Ovary (tissue), 3 donors: ENCODE measurements around the gene ZNF133.

Experiments used
- EP300 ChIP-seq: sonication (generic); formaldehyde crosslinking; IDR thresholded peaks from one replicate; pipeline ENCODE4 v1.6.1; 2017; ENCODE audit warnings: antibody characterized with exemption
- POLR2A ChIP-seq: fragments of 450-650 bp; IDR thresholded peaks from one replicate; pipeline ENCODE4 v1.6.1; 2017; ENCODE audit warnings: antibody characterized with exemption, mild to moderate bottlenecking, moderate library complexity
- TF ChIP-seq, protein P1 (sequence below), 3 donors: fragments of 450-650 bp in 2 of 3; fragments of 200-600 bp in 1 of 3; IDR thresholded peaks; one replicate each; pipeline versions ENCODE4 v1.5.1 to v1.8.0; 2016 to 2022; ENCODE audit warnings: antibody characterized with exemption in 3 of 3, mild to moderate bottlenecking in 1 of 3
- donor health status: DM: no; HTN: no; CAD: no.

DNA sequence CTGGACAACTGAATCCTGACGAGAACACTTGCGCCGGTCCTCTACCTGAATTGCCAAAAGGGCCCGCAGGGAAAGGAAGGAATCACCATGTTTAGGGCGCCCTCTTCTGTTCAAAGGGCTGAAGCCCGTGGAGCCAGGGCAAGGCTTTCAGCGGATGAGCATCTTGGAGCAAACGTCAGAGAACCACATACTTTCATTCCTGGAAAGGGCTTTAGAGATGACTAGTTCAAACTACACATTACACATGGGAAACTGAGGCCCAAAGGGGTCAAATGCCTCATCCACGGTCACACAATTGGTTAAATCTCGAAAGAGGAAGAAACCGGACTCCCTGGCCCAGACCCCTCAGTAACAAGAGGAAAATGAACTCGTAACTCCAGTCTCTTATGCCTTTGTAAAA lies 11.5 kb upstream of the ZNF133 start:
- TF ChIP-seq, protein P1, sequence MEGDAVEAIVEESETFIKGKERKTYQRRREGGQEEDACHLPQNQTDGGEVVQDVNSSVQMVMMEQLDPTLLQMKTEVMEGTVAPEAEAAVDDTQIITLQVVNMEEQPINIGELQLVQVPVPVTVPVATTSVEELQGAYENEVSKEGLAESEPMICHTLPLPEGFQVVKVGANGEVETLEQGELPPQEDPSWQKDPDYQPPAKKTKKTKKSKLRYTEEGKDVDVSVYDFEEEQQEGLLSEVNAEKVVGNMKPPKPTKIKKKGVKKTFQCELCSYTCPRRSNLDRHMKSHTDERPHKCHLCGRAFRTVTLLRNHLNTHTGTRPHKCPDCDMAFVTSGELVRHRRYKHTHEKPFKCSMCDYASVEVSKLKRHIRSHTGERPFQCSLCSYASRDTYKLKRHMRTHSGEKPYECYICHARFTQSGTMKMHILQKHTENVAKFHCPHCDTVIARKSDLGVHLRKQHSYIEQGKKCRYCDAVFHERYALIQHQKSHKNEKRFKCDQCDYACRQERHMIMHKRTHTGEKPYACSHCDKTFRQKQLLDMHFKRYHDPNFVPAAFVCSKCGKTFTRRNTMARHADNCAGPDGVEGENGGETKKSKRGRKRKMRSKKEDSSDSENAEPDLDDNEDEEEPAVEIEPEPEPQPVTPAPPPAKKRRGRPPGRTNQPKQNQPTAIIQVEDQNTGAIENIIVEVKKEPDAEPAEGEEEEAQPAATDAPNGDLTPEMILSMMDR (IDR thresholded peaks at IDR 0.05): no peak
- TF ChIP-seq EP300: no peak
- TF ChIP-seq POLR2A: no peak
